H9 (cell line): Measurements from ENCODE around the gene TRIM17. TPM values are rescaled to one million over a fixed set of nuclear protein-coding genes. Genes with fewer than 3 reads are reported as not detected.

Experiments
- DNase-seq: peaks from one replicate; pipeline ENCODE4 v3.0.0-alpha.2; 2017
- H2AFZ ChIP-seq: one replicate; pipeline ENCODE4 v1.6.1; 2013; ENCODE audit warnings: mild to moderate bottlenecking, low read length, control low read depth, moderate library complexity
- H2AK5ac ChIP-seq: 2 replicates; pipeline ENCODE4 v1.6.1; 2013; ENCODE audit warnings: low read length, control low read depth, mixed read lengths; ENCODE audit not compliant: insufficient read length
- H2BK120ac ChIP-seq: one replicate; pipeline ENCODE4 v1.6.1; 2013; ENCODE audit warnings: low read depth, mild to moderate bottlenecking, low read length, control low read depth, inconsistent platforms; ENCODE audit not compliant: poor library complexity, severe bottlenecking
- H2BK12ac ChIP-seq: 2 replicates; pipeline ENCODE4 v1.6.1; 2013; ENCODE audit warnings: low read length, control low read depth, mixed read lengths, low read depth; ENCODE audit not compliant: insufficient read length
- H2BK15ac ChIP-seq: 2 replicates; pipeline ENCODE4 v1.6.1; 2013; ENCODE audit warnings: low read depth, low read length, control low read depth
- H2BK20ac ChIP-seq: one replicate; pipeline ENCODE4 v1.6.1; 2013; ENCODE audit warnings: low read depth, mild to moderate bottlenecking, low read length, control low read depth, inconsistent platforms; ENCODE audit not compliant: poor library complexity, severe bottlenecking
- H2BK5ac ChIP-seq: 2 replicates; pipeline ENCODE4 v1.6.1; 2013; ENCODE audit warnings: low read length, control low read depth, mixed read lengths; ENCODE audit not compliant: insufficient read length
- H3K14ac ChIP-seq: 2 replicates; pipeline ENCODE4 v1.6.1; 2013; ENCODE audit warnings: low read length, control low read depth; ENCODE audit not compliant: insufficient read depth
- H3K18ac ChIP-seq: 2 replicates; pipeline ENCODE4 v1.6.1; 2013; ENCODE audit warnings: low read depth, mild to moderate bottlenecking, mixed read lengths, low read length, control low read depth; ENCODE audit not compliant: insufficient read length
- H3K23ac ChIP-seq: 2 replicates; pipeline ENCODE4 v1.6.1; 2013; ENCODE audit warnings: low read length, control low read depth, mixed read lengths, low read depth; ENCODE audit not compliant: insufficient read length
- H3K23me2 ChIP-seq: 2 replicates; pipeline ENCODE4 v1.6.1; 2013; ENCODE audit warnings: low read depth, mild to moderate bottlenecking, mixed read lengths, low read length, control low read depth; ENCODE audit not compliant: insufficient read length, poor library complexity, severe bottlenecking
- H3K27ac ChIP-seq: 2 replicates; pipeline ENCODE4 v1.5.1; 2013; ENCODE audit warnings: low read length, control low read depth, mixed read lengths, low read depth; ENCODE audit not compliant: insufficient read length
- H3K27me3 ChIP-seq: 2 replicates; pipeline ENCODE4 v1.6.1; 2013; ENCODE audit warnings: low read length, control low read depth, inconsistent platforms; ENCODE audit not compliant: insufficient read depth
- H3K4ac ChIP-seq: 2 replicates; pipeline ENCODE4 v1.6.1; 2013; ENCODE audit warnings: low read depth, mild to moderate bottlenecking, control low read depth, inconsistent platforms, low read length, moderate library complexity
- H3K4me1 ChIP-seq: 2 replicates; pipeline ENCODE4 v1.6.1; 2013; ENCODE audit warnings: low read length, control low read depth, inconsistent platforms; ENCODE audit not compliant: insufficient read depth
- H3K4me2 ChIP-seq: 2 replicates; pipeline ENCODE4 v1.6.1; 2013; ENCODE audit warnings: low read length, control low read depth, mixed read lengths; ENCODE audit not compliant: insufficient read length, insufficient read depth
- H3K56ac ChIP-seq: 2 replicates; pipeline ENCODE4 v1.6.1; 2013; ENCODE audit warnings: low read depth, mild to moderate bottlenecking, mixed read lengths, low read length, control low read depth; ENCODE audit not compliant: insufficient read length
- H3K79me1 ChIP-seq: 2 replicates; pipeline ENCODE4 v1.6.1; 2013; ENCODE audit warnings: low read depth, mild to moderate bottlenecking, moderate library complexity, low read length, control low read depth, inconsistent platforms; ENCODE audit not compliant: insufficient read depth, poor library complexity, severe bottlenecking
- H3K79me2 ChIP-seq: 2 replicates; pipeline ENCODE4 v1.6.1; 2013; ENCODE audit warnings: low read length, control low read depth, inconsistent platforms; ENCODE audit not compliant: insufficient read depth
- H3K9ac ChIP-seq: 2 replicates; pipeline ENCODE4 v1.6.1; 2013; ENCODE audit warnings: low read length, control low read depth, mixed read lengths; ENCODE audit not compliant: insufficient read length; ENCODE audit errors: extremely low read depth
- H3K9me3 ChIP-seq: one replicate; pipeline ENCODE4 v1.6.1; 2013; ENCODE audit warnings: low read depth, low read length, inconsistent platforms; ENCODE audit not compliant: control insufficient read depth
- H3T11ph ChIP-seq: one replicate; pipeline ENCODE4 v1.6.1; 2013; ENCODE audit warnings: mild to moderate bottlenecking, low read length, control low read depth, inconsistent platforms
- H4K20me1 ChIP-seq: one replicate; pipeline ENCODE4 v1.6.1; 2013; ENCODE audit not compliant: control insufficient read depth, insufficient read length, insufficient read depth
- H4K5ac ChIP-seq: 2 replicates; pipeline ENCODE4 v1.6.1; 2013; ENCODE audit warnings: low read depth, mild to moderate bottlenecking, mixed read lengths, low read length, control low read depth; ENCODE audit not compliant: insufficient read length
- H4K8ac ChIP-seq: replicated peaks from 2 replicates; pipeline ENCODE4 v1.6.1; 2013; ENCODE audit warnings: low read length, control low read depth, mixed read lengths, low read depth; ENCODE audit not compliant: insufficient read length
- H4K91ac ChIP-seq: 2 replicates; pipeline ENCODE4 v1.6.1; 2013; ENCODE audit warnings: low read depth, mild to moderate bottlenecking, moderate library complexity, mixed read lengths, low read length, control low read depth; ENCODE audit not compliant: insufficient read length
- H3K27ac Mint-ChIP-seq, 3 experiments: 2 replicates in 2 of 3; 3 replicates in 1 of 3; pipeline ENCODE4 v1.8.0; 2020 to 2021; ENCODE audit warnings: mixed read lengths in 3 of 3, mild to moderate bottlenecking in 1 of 3, moderate library complexity in 1 of 3
- H3K27me3 Mint-ChIP-seq: 2 replicates; pipeline ENCODE4 v1.8.0; 2021; ENCODE audit warnings: low read depth, mild to moderate bottlenecking, moderate library complexity, mixed read lengths
- H3K36me3 Mint-ChIP-seq, 3 experiments: 2 replicates in 2 of 3; 3 replicates in 1 of 3; pipeline ENCODE4 v1.8.0; 2020 to 2021; ENCODE audit warnings: low read depth in 3 of 3, mixed read lengths in 3 of 3; ENCODE audit not compliant: insufficient read depth in 1 of 3
- H3K4me1 Mint-ChIP-seq, 2 experiments: 2 replicates each; pipeline ENCODE4 v1.8.0; 2020; ENCODE audit warnings: mixed read lengths in 2 of 2
- H3K4me3 Mint-ChIP-seq, 2 experiments: 2 replicates in 1 of 2; 3 replicates in 1 of 2; pipeline ENCODE4 v1.8.0; 2020 to 2021; ENCODE audit warnings: mild to moderate bottlenecking in 2 of 2, mixed read lengths in 2 of 2, moderate library complexity in 1 of 2
- H3K9me3 Mint-ChIP-seq, 2 experiments: 2 replicates in 1 of 2; 3 replicates in 1 of 2; pipeline ENCODE4 v1.8.0; 2020; ENCODE audit warnings: mild to moderate bottlenecking in 2 of 2, mixed read lengths in 2 of 2, moderate library complexity in 1 of 2
- CTCF ChIP-seq: fragments of 200-600 bp; sonication (generic); conservative IDR thresholded peaks from 3 replicates; pipeline ENCODE4 v1.8.0; 2021; ENCODE audit warnings: antibody characterized with exemption, mild to moderate bottlenecking
- WGBS: extraction: QIAGEN DNeasy Blood & Tissue Kit; methylation state at CpG from one replicate; pipeline ENCODE4 v1.1.7; 2013; ENCODE audit warnings: missing lambda C conversion rate, low lambda C conversion rate, mixed read lengths; ENCODE audit not compliant: insufficient read length; ENCODE audit errors: extremely low coverage; 5-methylcytosine and 5-hydroxymethylcytosine counted together
- total RNA-seq: library from RNA; stranded (reverse); gene quantifications from 2 replicates; pipeline ENCODE4 v1.2.1, GENCODE V29; 2021

The TRIM17 gene
- total RNA-seq, 1 experiment from 2014 or later = 2.8 TPM

DNA sequence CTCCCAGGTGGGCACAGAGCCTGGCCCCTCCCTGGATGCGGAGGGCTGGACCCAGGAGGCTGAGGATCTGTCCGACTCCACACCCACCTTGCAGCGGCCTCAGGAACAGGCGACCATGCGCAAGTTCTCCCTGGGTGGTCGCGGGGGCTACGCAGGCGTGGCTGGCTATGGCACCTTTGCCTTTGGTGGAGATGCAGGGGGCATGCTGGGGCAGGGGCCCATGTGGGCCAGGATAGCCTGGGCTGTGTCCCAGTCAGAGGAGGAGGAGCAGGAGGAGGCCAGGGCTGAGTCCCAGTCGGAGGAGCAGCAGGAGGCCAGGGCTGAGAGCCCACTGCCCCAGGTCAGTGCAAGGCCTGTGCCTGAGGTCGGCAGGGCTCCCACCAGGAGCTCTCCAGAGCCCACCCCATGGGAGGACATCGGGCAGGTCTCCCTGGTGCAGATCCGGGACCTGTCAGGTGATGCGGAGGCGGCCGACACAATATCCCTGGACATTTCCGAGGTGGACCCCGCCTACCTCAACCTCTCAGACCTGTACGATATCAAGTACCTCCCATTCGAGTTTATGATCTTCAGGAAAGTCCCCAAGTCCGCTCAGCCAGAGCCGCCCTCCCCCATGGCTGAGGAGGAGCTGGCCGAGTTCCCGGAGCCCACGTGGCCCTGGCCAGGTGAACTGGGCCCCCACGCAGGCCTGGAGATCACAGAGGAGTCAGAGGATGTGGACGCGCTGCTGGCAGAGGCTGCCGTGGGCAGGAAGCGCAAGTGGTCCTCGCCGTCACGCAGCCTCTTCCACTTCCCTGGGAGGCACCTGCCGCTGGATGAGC lies 44.3 kb downstream of the TRIM17 start:
- whole genome bisulfite sequencing = no CpG with 5 or more reads among the region's 34 CpGs
- Histone ChIP-seq H3K4ac (no peak overlapping the region), H3K23me2 (no peaks in the 10 kb centered on the region), H4K20me1 (no peaks in the 10 kb centered on the region), H2AK5ac (no peak overlapping the region), H3K18ac (no peak overlapping the region), H3K9ac (no peak overlapping the region), H3T11ph (no peak overlapping the region), H2BK120ac (no peak overlapping the region), H4K8ac (no peak overlapping the region), H3K14ac (no peak overlapping the region; the same call in 1 of the 2 replicates), H3K27ac (no peak overlapping the region), H3K4me2 (no peak overlapping the region), H2BK15ac (no peak overlapping the region), H2BK12ac (no peak overlapping the region), H3K79me1 (no peaks in the 10 kb centered on the region), H3K23ac (no peak overlapping the region), H3K79me2 (no peaks in the 10 kb centered on the region), H4K91ac (no peak overlapping the region), H2AFZ (no peak overlapping the region), H2BK20ac (no peak overlapping the region), H3K9me3 (no peaks in the 10 kb centered on the region), H4K5ac (no peak overlapping the region), H3K27me3 (no peaks in the 10 kb centered on the region; the same call in 1 of the 2 replicates), H3K4me1 (no peaks in the 10 kb centered on the region), H3K56ac (no peak overlapping the region), H2BK5ac (no peak overlapping the region)
- Mint-ChIP-seq H3K9me3 (no peaks in the 10 kb centered on the region), H3K27ac (no peak overlapping the region), H3K4me3 (no peak overlapping the region), H3K27me3 (peaks cover 4% of the 10 kb centered on the region), H3K36me3 (no peaks in the 10 kb centered on the region), H3K4me1 (peaks cover 3 to 11% of the 10 kb centered on the region in 2 experiments; a peak in 2 of 4 replicates)
- no peak for TF ChIP-seq CTCF
- no peak for DNase-seq
